Liver (tissue), 9 donors: ENCODE results near the gene DLGAP4. TPM values are rescaled to one million over a fixed set of nuclear protein-coding genes. Genes with fewer than 3 reads are reported as not detected.

ENCODE experiments used
- DNase-seq: peaks from one replicate; pipeline ENCODE4 v3.0.0-alpha.2; 2017; ENCODE audit warnings: low spot score
- H3K27ac ChIP-seq, 2 donors: one replicate each; pipeline ENCODE4 v1.7.0; 2013; ENCODE audit warnings: inconsistent platforms in 2 of 2, low read length in 2 of 2, control low read depth in 1 of 2, low read depth in 1 of 2, mild to moderate bottlenecking in 1 of 2
- H3K27me3 ChIP-seq, 4 donors: one replicate each; pipeline versions ENCODE4 v1.6.1 to v1.7.0; 2013; ENCODE audit warnings: low read length in 3 of 4, inconsistent platforms in 1 of 4, mild to moderate bottlenecking in 1 of 4, moderate library complexity in 1 of 4; ENCODE audit not compliant: control insufficient read depth in 4 of 4, insufficient read depth in 4 of 4
- H3K36me3 ChIP-seq, 4 donors: one replicate each; pipeline versions ENCODE4 v1.6.1 to v1.7.0; 2013; ENCODE audit warnings: low read length in 3 of 4, mild to moderate bottlenecking in 3 of 4, low read depth in 1 of 4, moderate library complexity in 1 of 4; ENCODE audit not compliant: control insufficient read depth in 4 of 4, insufficient read depth in 3 of 4
- H3K4me1 ChIP-seq, 4 donors: one replicate each; pipeline versions ENCODE4 v1.6.1 to v1.7.0; 2013; ENCODE audit warnings: low read length in 3 of 4, mild to moderate bottlenecking in 3 of 4, moderate library complexity in 1 of 4; ENCODE audit not compliant: control insufficient read depth in 4 of 4, insufficient read depth in 4 of 4
- H3K4me3 ChIP-seq, 3 donors: one replicate each; pipeline versions ENCODE4 v1.6.1 to v1.7.0; 2013; ENCODE audit warnings: low read length in 3 of 3, control low read depth in 1 of 3, low read depth in 1 of 3, mild to moderate bottlenecking in 1 of 3
- H3K9ac ChIP-seq, 2 donors: one replicate each; pipeline ENCODE4 v1.7.0; 2013; ENCODE audit warnings: low read length in 2 of 2, mild to moderate bottlenecking in 2 of 2, moderate library complexity in 2 of 2, control low read depth in 1 of 2, low read depth in 1 of 2
- H3K9me3 ChIP-seq, 4 donors: one replicate each; pipeline versions ENCODE4 v1.6.1 to v1.7.0; 2013; ENCODE audit warnings: low read length in 3 of 4; ENCODE audit not compliant: control insufficient read depth in 4 of 4
- ATF3 ChIP-seq: IDR thresholded peaks from 2 replicates; pipeline ENCODE4 v1.6.1; 2016; ENCODE audit warnings: antibody characterized with exemption
- CTCF ChIP-seq: fragments of 150-350 bp; IDR thresholded peaks from 2 replicates; pipeline ENCODE4 v1.5.1; 2017; ENCODE audit warnings: improper control_type of control experiment, low read depth, low read length; ENCODE audit not compliant: missing input control
- EGR1 ChIP-seq, 2 donors: IDR thresholded peaks; 2 replicates each; pipeline ENCODE4 v1.6.1; 2016 to 2018; ENCODE audit warnings: antibody characterized with exemption in 2 of 2, low read depth in 2 of 2
- FOXA1 ChIP-seq: IDR thresholded peaks from 2 replicates; pipeline ENCODE4 v1.6.1; 2016; ENCODE audit warnings: antibody characterized with exemption
- GABPA ChIP-seq, 2 donors: IDR thresholded peaks in 1 of 2; conservative IDR thresholded peaks in 1 of 2; 2 replicates each; pipeline ENCODE4 v1.6.1; 2016; ENCODE audit warnings: antibody characterized with exemption in 2 of 2, mild to moderate bottlenecking in 1 of 2, moderate library complexity in 1 of 2
- HNF4A ChIP-seq, 2 donors: conservative IDR thresholded peaks; 2 replicates each; pipeline ENCODE4 v1.6.1; 2016; ENCODE audit warnings: antibody characterized with exemption in 2 of 2, mild to moderate bottlenecking in 2 of 2
- HNF4G ChIP-seq: IDR thresholded peaks from 2 replicates; pipeline ENCODE4 v1.6.1; 2016; ENCODE audit warnings: antibody characterized with exemption
- JUND ChIP-seq, 2 donors: IDR thresholded peaks; 2 replicates each; pipeline ENCODE4 v1.6.1; 2016; ENCODE audit warnings: antibody characterized with exemption in 2 of 2
- MAX ChIP-seq: IDR thresholded peaks from 2 replicates; pipeline ENCODE4 v1.6.1; 2016; ENCODE audit warnings: antibody characterized with exemption
- REST ChIP-seq: IDR thresholded peaks from 2 replicates; pipeline ENCODE4 v1.6.1; 2016; ENCODE audit warnings: antibody characterized with exemption, mild to moderate bottlenecking
- RXRA ChIP-seq, 2 donors: IDR thresholded peaks; 2 replicates each; pipeline ENCODE4 v1.6.1; 2017 to 2018; ENCODE audit warnings: antibody characterized with exemption in 2 of 2, mild to moderate bottlenecking in 1 of 2
- SP1 ChIP-seq: IDR thresholded peaks from 2 replicates; pipeline ENCODE4 v1.6.1; 2018; ENCODE audit warnings: antibody characterized with exemption, mild to moderate bottlenecking
- TAF1 ChIP-seq: conservative IDR thresholded peaks from 2 replicates; pipeline ENCODE4 v1.6.1; 2016; ENCODE audit warnings: antibody characterized with exemption, mild to moderate bottlenecking
- YY1 ChIP-seq: IDR thresholded peaks from 2 replicates; pipeline ENCODE4 v1.6.1; 2016; ENCODE audit warnings: antibody characterized with exemption, mild to moderate bottlenecking
- ZBTB33 ChIP-seq: IDR thresholded peaks from 2 replicates; pipeline ENCODE4 v1.6.1; 2016; ENCODE audit warnings: antibody characterized with exemption
- WGBS: extraction: QIAGEN DNeasy Blood & Tissue Kit; methylation state at CpG from one replicate; pipeline ENCODE4 v1.1.7; 2013; 5-methylcytosine and 5-hydroxymethylcytosine counted together
- polyA plus RNA-seq, 2 donors: library from polyadenylated mRNA; stranded (reverse) in 1 of 2; unstranded in 1 of 2; fragments of 200-250 nt in 1 of 2; fragments of >200 nt in 1 of 2; fragmentation: Nextera tagmentation in 1 of 2; extraction: Ambion mirVana in 1 of 2; gene quantifications; one replicate each; pipeline versions ENCODE4 v1.2.1 to v1.2.3, GENCODE V29; 2013 to 2015
- total RNA-seq, 2 donors: library from RNA; depleted of rRNA; stranded (reverse); fragments of >200 nt; gene quantifications; one replicate each; pipeline ENCODE4 v1.2.3, GENCODE V29; 2014
- donor health status: healthy.
- donor health status: healthy.
- donor health status: healthy.
- donor health status: healthy.
- donor health status: healthy.

Gene DLGAP4
- total and polyA plus RNA-seq, 4 donors: 2.9 to 18.7 (median 11.2) TPM

GRCh38 chr20:36331209-36331608, 25.1 kb downstream of the DLGAP4 start:
- H3K9ac ChIP-seq: no peak overlapping the region
- TF ChIP-seq ATF3 (no peak), FOXA1 (no peak), TAF1 (no peak), REST (no peak), YY1 (no peak), CTCF (no peak), ZBTB33 (no peak)
- H3K4me3 ChIP-seq: no peak overlapping the region
- H3K27ac ChIP-seq: no peak overlapping the region
- peaks cover 0 to 3% (median 0%) of the 10 kb centered on the region in 4 donors for H3K27me3 ChIP-seq
- no peak for DNase-seq
- no peaks in the 10 kb centered on the region for H3K9me3 ChIP-seq
- 26% methylated on average over 7 of the region's 7 CpGs for WGBS
- no peaks in the 10 kb centered on the region for H3K4me1 ChIP-seq
- no peaks in the 10 kb centered on the region for H3K36me3 ChIP-seq

- WGBS: 67% methylated on average over 5 of the region's 5 CpGs
- no peak overlapping the region for H3K4me3 ChIP-seq
- peaks cover 0 to 3% (median 1%) of the 10 kb centered on the region in 4 donors for H3K27me3 ChIP-seq
- no peaks in the 10 kb centered on the region for H3K4me1 ChIP-seq
- H3K27ac ChIP-seq: no peak overlapping the region
- DNase-seq: no peak
- H3K9ac ChIP-seq: no peak overlapping the region
- H3K36me3 ChIP-seq: no peaks in the 10 kb centered on the region
- H3K9me3 ChIP-seq: no peaks in the 10 kb centered on the region
- no peak for TF ChIP-seq FOXA1
- TF ChIP-seq MAX: no peak
- TF ChIP-seq ZBTB33: no peak
- TF ChIP-seq CTCF: no peak
- no peak for TF ChIP-seq RXRA (IDR thresholded peaks at IDR 0.05)
- TF ChIP-seq SP1: no peak
- TF ChIP-seq YY1: no peak
- TF ChIP-seq HNF4A (conservative IDR thresholded peaks at IDR 0.05): no peak
- no peak for TF ChIP-seq EGR1 (IDR thresholded peaks at IDR 0.05; ENCODE audit: low read depth in 2 of 2)
- TF ChIP-seq REST: no peak
- no peak for TF ChIP-seq GABPA (IDR thresholded peaks at IDR 0.05 in 1 of 2, conservative IDR thresholded peaks at IDR 0.05 in 1 of 2)
- TF ChIP-seq JUND (IDR thresholded peaks at IDR 0.05): no peak
- no peak for TF ChIP-seq HNF4G
Measured at GRCh38 chr20:36333841-36334240, 27.7 kb downstream of the DLGAP4 start.
